ENCODE data around the gene OR52H1. TPM values are rescaled to one million over a fixed set of nuclear protein-coding genes. Genes with fewer than 3 reads are reported as not detected.

The OR52H1 gene
- polyA plus RNA-seq, 1 of the 3 experiments (the other 2 are of a cell fraction): not detected

GRCh38 chr11:5504403-5504921, 43.9 kb downstream of the OR52H1 start (continued):
- TF ChIP-seq RFX5 (IDR thresholded peaks at IDR 0.05; ENCODE audit: low read length) (no peak), CTCF (IDR thresholded peaks at IDR 0.05) (no peak), POLR2AphosphoS5 (IDR thresholded peaks at IDR 0.05; ENCODE audit: low read depth, low read length) (no peak), CHD2 (IDR thresholded peaks at IDR 0.05; ENCODE audit: low read length, partially characterized antibody) (no peak), TEAD4 (IDR thresholded peaks at IDR 0.05; ENCODE audit: borderline replicate concordance, insufficient read depth) (no peak), MXI1 (IDR thresholded peaks at IDR 0.05; ENCODE audit: low read depth, low read length) (no peak)

GRCh38 chr11:5500393-5500801, 47.9 kb downstream of the OR52H1 start:
- no peak overlapping the region for H3K9ac ChIP-seq
- H3K79me2 ChIP-seq (ENCODE audit: insufficient read depth): no peaks in the 10 kb centered on the region
- no peak overlapping the region for H3K4me2 ChIP-seq
- ChIA-PET CTCF (interaction anchor here (1.0 kb wide), 1 partner anchor 863 kb away, joined by 4 read pairs; no protein-coding TSS in a partner anchor), POLR2A (no interaction called here)
- no peaks in the 10 kb centered on the region for H3K36me3 ChIP-seq (replicated peaks in 1 of 2; ENCODE audit: control insufficient read depth in 1 of 2, insufficient read depth in 2 of 2, low read length in 1 of 2)
- no peaks in the 10 kb centered on the region for H4K20me1 ChIP-seq (ENCODE audit: insufficient read depth)
- H2AFZ ChIP-seq (ENCODE audit: low read depth): no peak overlapping the region
- no peak for DNase-seq
- no peak overlapping the region for H3K27ac ChIP-seq (ENCODE audit: low read depth in 2 of 2, low read length in 1 of 2)
- no CpG with 5 or more reads among the region's 6 CpGs for WGBS (ENCODE audit: low lambda C conversion rate)
- no peaks in the 10 kb centered on the region for H3F3A ChIP-seq (replicated peaks; ENCODE audit: insufficient read depth)
- H3K4me3 ChIP-seq (ENCODE audit: low read depth in 2 of 2, low read length in 1 of 2): no peak overlapping the region
- H3K9me2 ChIP-seq: no peaks in the 10 kb centered on the region
- no peaks in the 10 kb centered on the region for H3K27me3 ChIP-seq (ENCODE audit: insufficient read depth)
- TF ChIP-seq MXI1 (IDR thresholded peaks at IDR 0.05; ENCODE audit: low read depth, low read length) (no peak), RFX5 (IDR thresholded peaks at IDR 0.05; ENCODE audit: low read length) (no peak), FOXM1 (IDR thresholded peaks at IDR 0.05; ENCODE audit: low read depth) (no peak), ZBTB33 (IDR thresholded peaks at IDR 0.05; ENCODE audit: borderline replicate concordance, low read depth) (no peak), NRF1 (IDR thresholded peaks at IDR 0.05; ENCODE audit: low read depth, low read length) (no peak), USF1 (IDR thresholded peaks at IDR 0.05; ENCODE audit: borderline replicate concordance, low read depth) (no peak), SMC3 (IDR thresholded peaks at IDR 0.05; ENCODE audit: low read depth, low read length) (no peak), MEF2A (IDR thresholded peaks at IDR 0.05; ENCODE audit: borderline replicate concordance, low read depth) (no peak), SIN3A (IDR thresholded peaks at IDR 0.05; ENCODE audit: borderline replicate concordance, low read depth, low read length) (no peak), RXRA (IDR thresholded peaks at IDR 0.05; ENCODE audit: borderline replicate concordance, low read depth) (no peak), JUND (IDR thresholded peaks at IDR 0.05) (no peak), TAF1 (IDR thresholded peaks at IDR 0.05; ENCODE audit: borderline replicate concordance, low read depth, low read length) (no peak), YY1 (IDR thresholded peaks at IDR 0.05; ENCODE audit: low read depth) (no peak), EP300 (IDR thresholded peaks at IDR 0.05; ENCODE audit: borderline replicate concordance in 1 of 2, low read depth in 1 of 2, low read length in 1 of 2) (no peak), USF2 (IDR thresholded peaks at IDR 0.05; ENCODE audit: borderline replicate concordance, low read depth, low read length) (no peak)
- H3K9me3 ChIP-seq: no peaks in the 10 kb centered on the region
- no peaks in the 10 kb centered on the region for H3K4me1 ChIP-seq (ENCODE audit: control insufficient read depth in 1 of 2, insufficient read depth in 2 of 2, low read depth in 1 of 2, low read length in 1 of 2)

All from SK-N-SH (cell line).